ENCODE measurements around the gene NMS.
A peak's percentile ranks its signal among the peaks of the same experiment; 100 is the strongest.

Gene NMS

GRCh38 chr2:100485396-100485795 is 15.1 kb downstream of the NMS start:
- DNase-seq (ENCODE audit: low spot score), result no peak

GRCh38 chr2:100494712-100495111 is 24.4 kb downstream of the NMS start:
- DNase-seq (ENCODE audit: low spot score), result no peak

GRCh38 chr2:100502782-100503181 is 32.5 kb downstream of the NMS start:
- no peak for DNase-seq (ENCODE audit: low spot score)

GRCh38 chr2:100504542-100504941 is 34.3 kb downstream of the NMS start:
- DNase-seq (ENCODE audit: low spot score), result no peak

- no peak for DNase-seq (ENCODE audit: low spot score)
These were observed 38.8 kb downstream of the NMS start for GRCh38 chr2:100509066-100509465.

- DNase-seq (ENCODE audit: low spot score), result no peak
These were observed 43.4 kb downstream of the NMS start for GRCh38 chr2:100513650-100514049.

GRCh38 chr2:100517556-100517955 is 47.3 kb downstream of the NMS start:
- peak; percentile 28 for DNase-seq (ENCODE audit: low spot score)

GRCh38 chr2:100518801-100519200 is 48.5 kb downstream of the NMS start:
- DNase-seq (ENCODE audit: low spot score), result no peak

GRCh38 chr2:100520224-100520623 is 49.9 kb downstream of the NMS start:
- no peak for DNase-seq (ENCODE audit: low spot score)

- no peak for DNase-seq (ENCODE audit: low spot score)
These were observed 52.1 kb downstream of the NMS start for GRCh38 chr2:100522430-100522829.

- DNase-seq (ENCODE audit: low spot score), result peak; percentile 78
These were observed 54.0 kb downstream of the NMS start for GRCh38 chr2:100524331-100524730.

- DNase-seq (ENCODE audit: low spot score), result no peak
These were observed 56.6 kb downstream of the NMS start for GRCh38 chr2:100526868-100527267.

GRCh38 chr2:100527440-100528015 is 57.2 kb downstream of the NMS start:
- DNase-seq (ENCODE audit: low spot score), result no peak

GRCh38 chr2:100529176-100529575 is 58.9 kb downstream of the NMS start:
- no peak for DNase-seq (ENCODE audit: low spot score)

GRCh38 chr2:100529900-100530299 is 59.6 kb downstream of the NMS start:
- DNase-seq (ENCODE audit: low spot score), result no peak
